Measurements from ENCODE around the gene NUP93. TPM values are rescaled to one million over a fixed set of nuclear protein-coding genes. Genes with fewer than 3 reads are reported as not detected.

Gene NUP93
- total RNA-seq, 1 experiment from 2014 or later = 165 TPM

DNA sequence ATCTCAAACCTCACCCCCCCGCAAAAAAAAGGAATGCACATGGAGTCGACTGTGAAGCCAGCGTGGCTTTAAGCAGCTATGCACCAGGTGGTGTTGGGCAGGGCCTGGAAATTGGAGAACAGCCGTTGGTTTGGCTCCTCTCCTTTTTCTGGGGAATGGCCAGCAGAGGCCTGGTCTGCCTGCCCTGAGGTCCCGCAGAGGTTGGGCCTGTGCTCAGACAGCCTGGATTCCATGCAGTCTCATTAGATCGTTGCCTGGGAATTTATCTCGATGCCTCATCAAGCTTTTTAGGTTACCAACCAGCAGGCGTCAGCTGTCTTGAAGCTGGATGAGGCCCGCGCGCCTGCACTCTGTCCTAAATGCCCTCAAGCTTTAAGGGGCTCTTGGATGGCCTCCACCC is 144.9 kb downstream of the NUP93 start:
- Histone ChIP-seq H3K27me3 (ENCODE audit: insufficient read depth, low read length) (no peaks in the 10 kb centered on the region), H3K14ac (ENCODE audit: insufficient read depth, low read length) (no peak overlapping the region), H3K4ac (ENCODE audit: low read depth, low read length) (no peak overlapping the region), H2BK15ac (ENCODE audit: low read depth, low read length) (no peak overlapping the region), H3K4me2 (ENCODE audit: insufficient read depth, insufficient read length, low read length) (no peak overlapping the region), H4K5ac (ENCODE audit: insufficient read length, low read depth, low read length) (no peak overlapping the region), H4K8ac (replicated peaks; ENCODE audit: insufficient read length, low read depth, low read length) (no peak overlapping the region), H2BK12ac (ENCODE audit: insufficient read length, low read depth, low read length) (no peak overlapping the region), H4K20me1 (ENCODE audit: control insufficient read depth, insufficient read depth, insufficient read length) (no peaks in the 10 kb centered on the region), H3K79me2 (ENCODE audit: insufficient read depth, low read length) (no peaks in the 10 kb centered on the region), H3K23ac (ENCODE audit: insufficient read length, low read depth, low read length) (no peak overlapping the region), H4K91ac (ENCODE audit: insufficient read length, low read depth, low read length) (no peak overlapping the region), H3K23me2 (ENCODE audit: insufficient read length, low read depth, low read length, poor library complexity, severe bottlenecking) (no peaks in the 10 kb centered on the region), H2BK20ac (ENCODE audit: low read depth, low read length, poor library complexity, severe bottlenecking) (no peak overlapping the region), H3K18ac (ENCODE audit: insufficient read length, low read depth, low read length) (no peak overlapping the region), H3T11ph (ENCODE audit: low read length) (no peak overlapping the region), H3K56ac (ENCODE audit: insufficient read length, low read depth, low read length) (no peak overlapping the region), H2AFZ (ENCODE audit: low read length) (no peak overlapping the region), H3K79me1 (ENCODE audit: insufficient read depth, low read depth, low read length, poor library complexity, severe bottlenecking) (no peaks in the 10 kb centered on the region), H3K27ac (ENCODE audit: insufficient read length, low read depth, low read length) (no peak overlapping the region), H3K4me1 (ENCODE audit: insufficient read depth, low read length) (no peaks in the 10 kb centered on the region), H2BK5ac (ENCODE audit: insufficient read length, low read length) (no peak overlapping the region), H3K9me3 (ENCODE audit: control insufficient read depth, low read depth, low read length) (no peaks in the 10 kb centered on the region), H3K9ac (ENCODE audit: extremely low read depth, insufficient read length, low read length) (no peak overlapping the region), H2BK120ac (ENCODE audit: low read depth, low read length, poor library complexity, severe bottlenecking) (no peak overlapping the region), H2AK5ac (ENCODE audit: insufficient read length, low read length) (no peak overlapping the region)
- Mint-ChIP-seq H3K27ac (no peak overlapping the region), H3K4me1 (no peaks in the 10 kb centered on the region), H3K9me3 (no peaks in the 10 kb centered on the region), H3K36me3 (ENCODE audit: insufficient read depth in 1 of 3, low read depth in 3 of 3) (no peaks in the 10 kb centered on the region), H3K4me3 (no peak overlapping the region), H3K27me3 (ENCODE audit: low read depth) (no peaks in the 10 kb centered on the region)
- TF ChIP-seq, protein P1, sequence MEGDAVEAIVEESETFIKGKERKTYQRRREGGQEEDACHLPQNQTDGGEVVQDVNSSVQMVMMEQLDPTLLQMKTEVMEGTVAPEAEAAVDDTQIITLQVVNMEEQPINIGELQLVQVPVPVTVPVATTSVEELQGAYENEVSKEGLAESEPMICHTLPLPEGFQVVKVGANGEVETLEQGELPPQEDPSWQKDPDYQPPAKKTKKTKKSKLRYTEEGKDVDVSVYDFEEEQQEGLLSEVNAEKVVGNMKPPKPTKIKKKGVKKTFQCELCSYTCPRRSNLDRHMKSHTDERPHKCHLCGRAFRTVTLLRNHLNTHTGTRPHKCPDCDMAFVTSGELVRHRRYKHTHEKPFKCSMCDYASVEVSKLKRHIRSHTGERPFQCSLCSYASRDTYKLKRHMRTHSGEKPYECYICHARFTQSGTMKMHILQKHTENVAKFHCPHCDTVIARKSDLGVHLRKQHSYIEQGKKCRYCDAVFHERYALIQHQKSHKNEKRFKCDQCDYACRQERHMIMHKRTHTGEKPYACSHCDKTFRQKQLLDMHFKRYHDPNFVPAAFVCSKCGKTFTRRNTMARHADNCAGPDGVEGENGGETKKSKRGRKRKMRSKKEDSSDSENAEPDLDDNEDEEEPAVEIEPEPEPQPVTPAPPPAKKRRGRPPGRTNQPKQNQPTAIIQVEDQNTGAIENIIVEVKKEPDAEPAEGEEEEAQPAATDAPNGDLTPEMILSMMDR (conservative IDR thresholded peaks at IDR 0.05) = no peak
- no peak for DNase-seq
- no CpG with 5 or more reads among the region's 11 CpGs for WGBS (ENCODE audit: extremely low coverage, insufficient read length, low lambda C conversion rate)

All from H9 (cell line).